SH-SY5Y (cell line): ENCODE results near the gene SYNE2.

ENCODE experiments used
- GATA2 ChIP-seq: IDR thresholded peaks from 2 replicates; pipeline ENCODE4 v1.6.1; 2011; ENCODE audit warnings: mild to moderate bottlenecking, low read depth, low read length
- GATA3 ChIP-seq: IDR thresholded peaks from 2 replicates; pipeline ENCODE4 v1.6.1; 2011; ENCODE audit warnings: low read depth, mild to moderate bottlenecking, low read length, moderate library complexity

GRCh38 chr14:64244279-64244678, 391.5 kb downstream of the SYNE2 start:
- TF ChIP-seq GATA3 (no peak), GATA2 (no peak)
